K562 (cell line): Measurements from ENCODE around the gene SLC43A1. TPM values are rescaled to one million over a fixed set of nuclear protein-coding genes. Genes with fewer than 3 reads are reported as not detected.

Experiments
- ATAC-seq: fragments of 200-7000 bp; cut with Tn5 transposase; 3 replicates; pipeline ENCODE4 v1.9.1; 2020; ENCODE audit warnings: moderate library complexity
- BruUV-seq: library from RNA; stranded (reverse); fragments of 400-500 nt; replicated peaks from 2 replicates; lab custom pipeline; 2021; lab: Mats Ljungman, UMichigan
- CTCF ChIA-PET: fragments of 300-600 bp; formaldehyde crosslinking; extraction: SDS; loops from one replicate; lab custom pipeline; 2021; ENCODE audit warnings: low intra/inter-chr PET ratio; lab: Yijun Ruan, JAX
- POLR2A ChIA-PET: fragments of 300-600, 350-650 bp; sonication (Branson Sonifier 250); formaldehyde crosslinking; extraction: SDS; loops from one replicate; lab custom pipeline; 2021; ENCODE audit warnings: antibody characterized with exemption, inconsistent platforms; lab: Yijun Ruan, JAX
- DNase-seq, 4 experiments: peaks; one replicate each; pipeline versions ENCODE4 v3.0.0 to v3.0.0-alpha.2; 2011 to 2018; ENCODE audit warnings: low spot score in 3 of 4, mixed read lengths in 3 of 4; ENCODE audit errors: extremely low read depth in 1 of 4
- FAIRE-seq: peaks from 2 replicates; lab custom pipeline; 2011; peaks lifted over from hg19 to GRCh38; lab: Jason Lieb, UNC
- H2AFZ ChIP-seq: 2 replicates; pipeline ENCODE4 v1.6.0; 2011; ENCODE audit warnings: low read depth, low read length, control low read depth, inconsistent platforms
- H3K27ac ChIP-seq: fragments of 200-600 bp; 3 replicates; pipeline ENCODE4 v1.8.0; 2011; ENCODE audit warnings: low read depth, mild to moderate bottlenecking, control low read depth, inconsistent platforms, low read length, moderate library complexity, mixed read lengths; ENCODE audit errors: extremely low read depth
- H3K27me3 ChIP-seq, 2 experiments: fragments of 300-600 bp in 1 of 2; 2 replicates in 1 of 2; 3 replicates in 1 of 2; pipeline versions ENCODE4 v1.6.0 to v1.8.0; 2011; ENCODE audit warnings: inconsistent platforms in 2 of 2, low read length in 2 of 2, mild to moderate bottlenecking in 1 of 2, mixed read lengths in 1 of 2, moderate library complexity in 1 of 2; ENCODE audit not compliant: control insufficient read depth in 2 of 2, insufficient read depth in 2 of 2
- H3K36me3 ChIP-seq: fragments of 300-600 bp; 3 replicates; pipeline ENCODE4 v1.8.0; 2011; ENCODE audit warnings: mild to moderate bottlenecking, low read length, inconsistent platforms; ENCODE audit not compliant: control insufficient read depth, insufficient read depth
- H3K4me1 ChIP-seq, 2 experiments: fragments of 200-600 bp in 1 of 2; replicated peaks in 1 of 2; 2 replicates in 1 of 2; 3 replicates in 1 of 2; pipeline versions ENCODE4 v1.5.1 to v1.8.0; 2011; ENCODE audit warnings: inconsistent platforms in 2 of 2, low read length in 2 of 2, mild to moderate bottlenecking in 1 of 2, mixed read lengths in 1 of 2, moderate library complexity in 1 of 2; ENCODE audit not compliant: control insufficient read depth in 2 of 2, insufficient read depth in 2 of 2
- H3K4me2 ChIP-seq: 2 replicates; pipeline ENCODE4 v1.6.1; 2011; ENCODE audit warnings: low read length, control low read depth, inconsistent platforms, mixed read lengths; ENCODE audit not compliant: insufficient read depth
- H3K4me3 ChIP-seq: fragments of 200-600 bp; sonication (generic), shearing (Covaris generic); 2 replicates; pipeline ENCODE4 v1.5.1; 2016; ENCODE audit warnings: control low read depth, inconsistent platforms
- H3K79me2 ChIP-seq: fragments of 200-600 bp; 3 replicates; pipeline ENCODE4 v1.8.0; 2011; ENCODE audit warnings: low read length, inconsistent platforms; ENCODE audit not compliant: control insufficient read depth, insufficient read depth
- H3K9ac ChIP-seq, 2 experiments: 2 replicates each; pipeline versions ENCODE4 v1.6.0 to v1.6.1; 2011; ENCODE audit warnings: low read depth in 2 of 2, low read length in 2 of 2, control low read depth in 1 of 2, inconsistent platforms in 1 of 2, mild to moderate bottlenecking in 1 of 2, mixed read lengths in 1 of 2; ENCODE audit not compliant: insufficient read depth in 1 of 2
- H3K9me1 ChIP-seq: one replicate; pipeline ENCODE4 v1.6.0; 2011; ENCODE audit warnings: inconsistent platforms, mild to moderate bottlenecking, low read length, moderate library complexity; ENCODE audit not compliant: control insufficient read depth, insufficient read depth
- H3K9me3 ChIP-seq: replicated peaks from 2 replicates; pipeline ENCODE4 v1.5.1; 2011; ENCODE audit warnings: low read depth, low read length, inconsistent platforms; ENCODE audit not compliant: control insufficient read depth, insufficient read depth
- H4K20me1 ChIP-seq: replicated peaks from 2 replicates; pipeline ENCODE4 v1.6.1; 2011; ENCODE audit warnings: low read length, inconsistent platforms, mixed read lengths; ENCODE audit not compliant: control insufficient read depth, insufficient read depth
- C11orf30 ChIP-seq: fragments of 450-650 bp; IDR thresholded peaks from 2 replicates; pipeline ENCODE4 v1.6.1; 2016; ENCODE audit warnings: low read depth, mild to moderate bottlenecking
- CHD1 ChIP-seq: fragments of 200-600 bp; sonication (generic); IDR thresholded peaks from one replicate; pipeline ENCODE4 v1.6.1; 2012; ENCODE audit warnings: mild to moderate bottlenecking, moderate library complexity, low read length, inconsistent platforms
- ESRRA ChIP-seq: fragments of 450-650 bp; IDR thresholded peaks from 2 replicates; pipeline ENCODE4 v1.6.1; 2014; ENCODE audit warnings: low read depth, mild to moderate bottlenecking, moderate library complexity, borderline replicate concordance
- FOXJ3 ChIP-seq: sonication (generic); formaldehyde crosslinking; IDR thresholded peaks from 2 replicates; pipeline ENCODE4 v1.4.0; 2020; ENCODE audit warnings: mild to moderate bottlenecking, missing genetic modification reagents
- FUS ChIP-seq: fragments of 200-400 bp; formaldehyde crosslinking; optimal IDR thresholded peaks from 2 replicates; pipeline ENCODE3; 2017; ENCODE audit warnings: low read depth, low read length
- HLTF ChIP-seq: fragments of 450-650 bp; IDR thresholded peaks from 2 replicates; pipeline ENCODE4 v1.6.1; 2016
- ID3 ChIP-seq, 2 experiments: fragments of 250-450 bp in 1 of 2; fragments of 450-650 bp in 1 of 2; sonication (Bioruptor Pico) in 1 of 2; IDR thresholded peaks; 2 replicates each; pipeline versions ENCODE4 v1.6.1 to v1.8.0; 2016 to 2021; ENCODE audit warnings: mild to moderate bottlenecking in 2 of 2, moderate library complexity in 2 of 2, missing compliant biosample characterization in 1 of 2, missing genetic modification characterization in 1 of 2
- LEF1 ChIP-seq: fragments of 450-650 bp; IDR thresholded peaks from 2 replicates; pipeline ENCODE4 v1.6.1; 2016; ENCODE audit warnings: mild to moderate bottlenecking
- MBD2 ChIP-seq: sonication (generic); IDR thresholded peaks from 2 replicates; pipeline ENCODE4 v1.6.1; 2016; ENCODE audit warnings: low read depth, borderline replicate concordance
- RB1 ChIP-seq: fragments of 450-650 bp; IDR thresholded peaks from 2 replicates; pipeline ENCODE4 v1.6.1; 2017; ENCODE audit warnings: low read depth, mild to moderate bottlenecking
- RBM25 ChIP-seq: fragments of 200-400 bp; formaldehyde crosslinking; IDR thresholded peaks from 2 replicates; pipeline ENCODE4 v1.6.1; 2018; ENCODE audit warnings: low read length, low read depth, moderate library complexity; ENCODE audit not compliant: severe bottlenecking
- ZNF316 ChIP-seq: fragments of 450-650 bp; IDR thresholded peaks from 2 replicates; pipeline ENCODE4 v1.6.1; 2016
- ZNF740 ChIP-seq, 3 experiments: fragments of 200-800 bp in 1 of 3; sonication (Bioruptor generic) in 1 of 3; sonication (generic) in 1 of 3; formaldehyde crosslinking in 1 of 3; IDR thresholded peaks; 2 replicates each; pipeline versions ENCODE4 v1.6.1 to v1.8.0; 2016 to 2022; ENCODE audit warnings: mild to moderate bottlenecking in 2 of 3, missing compliant biosample characterization in 2 of 3, missing genetic modification characterization in 2 of 3, missing genetic modification reagents in 1 of 3
- WGBS: fragments of 100-300 bp; shearing (Covaris generic); methylation state at CpG from one replicate; pipeline ENCODE4 v1.1.6; 2016; ENCODE audit warnings: low coverage, mixed read lengths; ENCODE audit not compliant: insufficient coverage; ENCODE audit errors: missing lambda C conversion rate; 5-methylcytosine and 5-hydroxymethylcytosine counted together
- in situ Hi-C: fragments of 300-500 bp; cut with MboI; formaldehyde crosslinking; loops from 4 replicates; pipeline ENCODE4 v1.15.0; 2018; ENCODE audit warnings: inconsistent platforms, mixed read lengths
- intact Hi-C: fragments of 100-400 bp; cut with micrococcal nuclease; formaldehyde crosslinking; loops from 2 replicates; pipeline ENCODE4 v1.14.2; 2022
- polyA plus RNA-seq, 8 experiments: library from polyadenylated mRNA; depleted of rRNA in 4 of 8; stranded (reverse) in 5 of 8; unstranded in 3 of 8; fragments of >200 nt; fragmentation: Nextera tagmentation in 2 of 8; fragmentation: Illumina TruSeq in 1 of 8; extraction: Ambion mirVana in 2 of 8; extraction: Trizol in 1 of 8; gene quantifications; 2 replicates each; pipeline versions ENCODE4 v1.2.1 to v1.2.3, GENCODE V29; 2011 to 2014; ENCODE audit warnings: inconsistent platforms in 1 of 8, missing spikeins in 1 of 8
- total RNA-seq, 7 experiments: library from RNA; depleted of rRNA in 6 of 7; stranded (reverse); fragments of >200 nt in 6 of 7; fragmentation: Illumina TruSeq in 2 of 7; extraction: Trizol in 2 of 7; gene quantifications; 2 replicates each; pipeline versions ENCODE4 v1.2.1 to v1.2.3, GENCODE V29; 2011 to 2021; ENCODE audit warnings: low replicate concordance in 1 of 7

The SLC43A1 gene
- total and polyA plus RNA-seq, 9 of the 15 experiments (the other 6 are each of a cell fraction or from before 2014, with no cell fraction given), result 2.6 to 41.8 (median 24.6) TPM

- BruUV-seq, result TSS peak; percentile 75
Observed at GRCh38 chr11:57516061-57516443, 550 bp upstream of the SLC43A1 start.

GRCh38 chr11:57514538-57515331, 767 bp downstream of the SLC43A1 start:
- H3K27ac ChIP-seq, result peak overlapping the region; percentile 86
- intact Hi-C loops, result loop anchor here (1.0 kb wide), 1 partner anchor 15 kb away; no protein-coding TSS in a partner anchor
- ChIA-PET CTCF (interaction anchor here (0.8 kb wide), 1 partner anchor 21 kb away, joined by 3 read pairs; no protein-coding TSS in a partner anchor), POLR2A (interaction anchor here (0.6 to 4.1 kb wide), 13 partner anchors 8 to 189 kb away, joined by 3 to 31 read pairs (median 4); partner anchors contain the start of gene TIMM10)
- H4K20me1 ChIP-seq, result no peaks in the 10 kb centered on the region
- no peaks in the 10 kb centered on the region for H3K9me1 ChIP-seq
- peak; percentile 68 for ATAC-seq
- H3K36me3 ChIP-seq, result peaks cover 16% of the 10 kb centered on the region; the same call in 2 of the 3 replicates
- H3K4me1 ChIP-seq, result peaks cover 21 to 31% of the 10 kb centered on the region in 2 experiments; a peak in 4 of 5 replicates
- BruUV-seq, result no TSS peak
- no peaks in the 10 kb centered on the region for H3K27me3 ChIP-seq
- peak overlapping the region; percentile 88 for H3K4me2 ChIP-seq
- FAIRE-seq, result peak; percentile 32
- in situ Hi-C loops, result no loop called here
- 2% methylated on average over 25 of the region's 57 CpGs for WGBS
- peaks cover 49% of the 10 kb centered on the region for H3K79me2 ChIP-seq
- H3K9me3 ChIP-seq, result no peaks in the 10 kb centered on the region
- peak overlapping the region; percentile 99 for H2AFZ ChIP-seq
- peak; percentile 75 to 80 (median 76) for DNase-seq
- peak overlapping the region; percentile 88 for H3K4me3 ChIP-seq
- H3K9ac ChIP-seq, result peak overlapping the region; percentile 89 to 90
- peak; percentile 65 for TF ChIP-seq CHD1
- TF ChIP-seq HLTF, result no peak
- no peak for TF ChIP-seq ID3 (CRISPR knock-in tag; IDR thresholded peaks at IDR 0.05)
- TF ChIP-seq ID3 (tag; IDR thresholded peaks at IDR 0.05), result no peak
- TF ChIP-seq MBD2, result 0 out of 2 replicates have a peak, but pooled peaks have one; percentile 4
- TF ChIP-seq ESRRA, result no peak
- no peak for TF ChIP-seq FUS
- TF ChIP-seq LEF1, result peak; percentile 54; the same call in 1 of the 2 replicates
- peak; percentile 38; the same call in 1 of the 2 replicates for TF ChIP-seq ZNF740 (CRISPR knock-in tag; IDR thresholded peaks at IDR 0.05)
- TF ChIP-seq ZNF740 (tag; IDR thresholded peaks at IDR 0.05), result no peak
- peak; percentile 63 for TF ChIP-seq RBM25

More at GRCh38 chr11:57516061-57516443, 550 bp upstream of the SLC43A1 start:
- ChIA-PET POLR2A (interaction anchor here (0.6 to 4.1 kb wide), 13 partner anchors 9 to 612 kb away, joined by 3 to 31 read pairs (median 4); no protein-coding TSS in a partner anchor), CTCF (no interaction called here)
- FAIRE-seq, result no peak
- Histone ChIP-seq H3K9me1 (no peaks in the 10 kb centered on the region), H3K27me3 (no peaks in the 10 kb centered on the region), H4K20me1 (no peaks in the 10 kb centered on the region), H3K79me2 (peaks cover 47% of the 10 kb centered on the region), H3K4me3 (peak overlapping the region; percentile 88), H2AFZ (peak overlapping the region; percentile 99), H3K27ac (peak overlapping the region; percentile 86), H3K4me1 (peaks cover 21 to 31% of the 10 kb centered on the region in 2 experiments; a peak in 4 of 5 replicates), H3K36me3 (peaks cover 16% of the 10 kb centered on the region; the same call in 2 of the 3 replicates), H3K4me2 (peak overlapping the region; percentile 88), H3K9ac (peak overlapping the region; percentile 89 to 90), H3K9me3 (no peaks in the 10 kb centered on the region)
- in situ Hi-C loops (no loop called here), intact Hi-C loops (no loop called here)
- no peak for ATAC-seq
- WGBS, result 35% methylated on average over 5 of the region's 5 CpGs
- TF ChIP-seq RB1, result 0 out of 2 replicates have a peak, but pooled peaks have one; percentile 2
- TF ChIP-seq C11orf30, result peak; percentile 64
- TF ChIP-seq FOXJ3, result no peak
- peak; percentile 85 for TF ChIP-seq ZNF316
- no peak for DNase-seq
